Regular cardiac myocyte (primary cell): Measurements from ENCODE around the gene PLAGL2. TPM values are rescaled to one million over a fixed set of nuclear protein-coding genes. Genes with fewer than 3 reads are reported as not detected.

ENCODE experiments used
- total RNA-seq: library from RNA; depleted of rRNA; stranded (reverse); fragments of >200 nt; gene quantifications from 2 replicates; pipeline ENCODE4 v1.2.3, GENCODE V29; 2014

PLAGL2 gene
- 0.85 and 1.5 TPM in 2 replicates for total RNA-seq

GRCh38 chr20:32207626-32208498, at the start of gene PLAGL2, which contains the start of gene POFUT1:
Gene PLAGL2, minus strand, starts transcription at chr20:32207743. Its CDS starts 5,565 bp downstream, at chr20:32202178.
Gene POFUT1, plus strand, starts transcription at chr20:32207880. Its CDS starts 62 bp downstream, at chr20:32207942.

Other genes with a start within 250 kb of the PLAGL2 start
- under 0.01 TPM in 1 of 2 replicates, not detected in the other for gene XKR7, start 239.6 kb downstream of the PLAGL2 start, total RNA-seq
- gene CCM2L, start 197.3 kb downstream of the PLAGL2 start, total RNA-seq = under 0.01 TPM in 1 of 2 replicates, not detected in the other
- gene HCK, start 155.5 kb downstream of the PLAGL2 start, total RNA-seq = not detected in 2 replicates
- 30.1 and 33.3 TPM in 2 replicates for gene TM9SF4, start 98.0 kb downstream of the PLAGL2 start, total RNA-seq
- 43.1 and 53.3 TPM in 2 replicates for gene POFUT1, start 137 bp upstream of the PLAGL2 start, total RNA-seq
- gene KIF3B, start 69.9 kb upstream of the PLAGL2 start, total RNA-seq = 32.7 and 44.7 TPM in 2 replicates
- 29.5 and 35.5 TPM in 2 replicates for gene ASXL1, start 150.6 kb upstream of the PLAGL2 start, total RNA-seq